HCT116 (cell line): ENCODE measurements around the gene CHID1. TPM values are rescaled to one million over a fixed set of nuclear protein-coding genes. Genes with fewer than 3 reads are reported as not detected.

Source experiments
- ATAC-seq: fragments of 200-7000 bp; cut with Tn5 transposase; 2 replicates; pipeline ENCODE4 v1.9.1; 2020; ENCODE audit warnings: mild to moderate bottlenecking, moderate library complexity
- BruUV-seq: library from RNA; stranded (reverse); fragments of 400-500 nt; replicated peaks from 2 replicates; lab custom pipeline; 2021; lab: Mats Ljungman, UMichigan
- CTCF ChIA-PET: fragments of 300-600 bp; sonication (Branson Sonifier 250); formaldehyde crosslinking; loops from one replicate; lab custom pipeline; 2021; ENCODE audit warnings: antibody characterized with exemption; lab: Charles Lee
- POLR2A ChIA-PET: fragments of 300-600, 350-600 bp; sonication (Branson Sonifier 250); formaldehyde crosslinking; loops from one replicate; lab custom pipeline; 2021; ENCODE audit warnings: antibody characterized with exemption; lab: Charles Lee
- RAD21 ChIA-PET, 2 experiments: fragments of 300-600 bp; sonication (Branson Sonifier 250); formaldehyde crosslinking; loops; one replicate each; lab custom pipeline; 2023; ENCODE audit warnings: low total read pairs in 2 of 2; ENCODE audit not compliant: uncharacterized antibody in 2 of 2, unreplicated experiment in 2 of 2, low non-redundant PET in 1 of 2; lab: Charles Lee
- DNase-seq: peaks from one replicate; pipeline ENCODE4 v3.0.0-alpha.2; 2010; ENCODE audit warnings: low read depth, low spot score
- H2AFZ ChIP-seq: fragments of 200-600 bp; shearing (Covaris generic), sonication (generic); 2 replicates; pipeline ENCODE4 v1.6.1; 2017; ENCODE audit warnings: low read depth, mixed run types, mixed read lengths, antibody characterized with exemption, low read length; ENCODE audit not compliant: poor library complexity, severe bottlenecking
- H3K27ac ChIP-seq: 2 replicates; pipeline ENCODE4 v1.5.1; 2012; ENCODE audit warnings: low read depth, low read length
- H3K27me3 ChIP-seq: fragments of 200-600 bp; sonication (generic); 2 replicates; pipeline ENCODE4 v1.6.1; 2016; ENCODE audit warnings: mixed run types, low read length, mixed read lengths; ENCODE audit not compliant: insufficient read depth
- H3K36me3 ChIP-seq, 2 experiments: fragments of 200-500 bp in 1 of 2; fragments of 200-600 bp in 1 of 2; sonication (Bioruptor generic) in 1 of 2; sonication (generic) in 1 of 2; 2 replicates each; pipeline versions ENCODE4 v1.5.1 to v1.6.1; 2014 to 2016; ENCODE audit warnings: low read length in 2 of 2, inconsistent platforms in 1 of 2, mixed read lengths in 1 of 2, mixed run types in 1 of 2; ENCODE audit not compliant: insufficient read depth in 2 of 2, control insufficient read depth in 1 of 2
- H3K4me1 ChIP-seq, 2 experiments: fragments of 200-600 bp in 1 of 2; sonication (generic) in 1 of 2; 2 replicates each; pipeline versions ENCODE4 v1.5.1 to v1.6.1; 2012 to 2017; ENCODE audit warnings: low read length in 2 of 2, inconsistent platforms in 1 of 2, mild to moderate bottlenecking in 1 of 2, mixed read lengths in 1 of 2, mixed run types in 1 of 2, moderate library complexity in 1 of 2; ENCODE audit not compliant: insufficient read depth in 2 of 2, control insufficient read depth in 1 of 2
- H3K4me2 ChIP-seq: fragments of 200-600 bp; sonication (generic); 2 replicates; pipeline ENCODE4 v1.6.1; 2017; ENCODE audit warnings: mixed run types, low read length, mixed read lengths
- H3K4me3 ChIP-seq, 2 experiments: fragments of 200-600 bp in 1 of 2; sonication (generic) in 1 of 2; replicated peaks in 1 of 2; 2 replicates each; pipeline ENCODE4 v1.5.1; 2011 to 2016; ENCODE audit warnings: low read length in 2 of 2, control low read depth in 1 of 2, low read depth in 1 of 2, mild to moderate bottlenecking in 1 of 2, mixed read lengths in 1 of 2, mixed run types in 1 of 2
- H3K79me2 ChIP-seq: fragments of 200-600 bp; sonication (generic); 2 replicates; pipeline ENCODE4 v1.6.1; 2017; ENCODE audit warnings: mild to moderate bottlenecking, mixed run types, low read length, moderate library complexity, mixed read lengths; ENCODE audit not compliant: insufficient read depth
- H3K9ac ChIP-seq: fragments of 200-600 bp; sonication (generic); 2 replicates; pipeline ENCODE4 v1.6.1; 2016; ENCODE audit warnings: low read length, mixed read lengths
- H3K9me2 ChIP-seq: fragments of 200-600 bp; sonication (generic), shearing (Covaris generic); 2 replicates; pipeline ENCODE4 v1.6.1; 2017; ENCODE audit warnings: mixed run types, mild to moderate bottlenecking, moderate library complexity; ENCODE audit not compliant: insufficient read depth
- H3K9me3 ChIP-seq, 2 experiments: fragments of 200-500 bp in 1 of 2; fragments of 200-600 bp in 1 of 2; sonication (Bioruptor generic) in 1 of 2; sonication (generic) in 1 of 2; 2 replicates each; pipeline ENCODE4 v1.6.1; 2014 to 2017; ENCODE audit warnings: low read length in 2 of 2, mixed read lengths in 2 of 2, inconsistent platforms in 1 of 2, low read depth in 1 of 2, mild to moderate bottlenecking in 1 of 2, mixed run types in 1 of 2, moderate library complexity in 1 of 2; ENCODE audit not compliant: control insufficient read depth in 1 of 2, insufficient read depth in 1 of 2
- H4K20me1 ChIP-seq: fragments of 200-600 bp; sonication (generic), shearing (Covaris generic); 2 replicates; pipeline ENCODE4 v1.6.1; 2017; ENCODE audit warnings: mixed run types, mild to moderate bottlenecking, moderate library complexity; ENCODE audit not compliant: insufficient read depth
- ATF3 ChIP-seq: IDR thresholded peaks from 2 replicates; pipeline ENCODE4 v1.6.1; 2012
- CTCF ChIP-seq, 3 experiments: fragments of 200-600 bp in 1 of 3; sonication (generic) in 1 of 3; IDR thresholded peaks in 2 of 3; conservative IDR thresholded peaks in 1 of 3; 2 replicates each; pipeline ENCODE4 v1.5.1; 2012 to 2017; ENCODE audit warnings: low read depth in 2 of 3, low read length in 2 of 3, antibody characterized with exemption in 1 of 3, borderline replicate concordance in 1 of 3, control low read depth in 1 of 3, mild to moderate bottlenecking in 1 of 3, mixed read lengths in 1 of 3, mixed run types in 1 of 3, moderate library complexity in 1 of 3; ENCODE audit not compliant: insufficient read depth in 1 of 3
- EGR1 ChIP-seq: IDR thresholded peaks from 2 replicates; pipeline ENCODE4 v1.6.1; 2012; ENCODE audit warnings: low read depth
- EZH2 ChIP-seq: fragments of 200-600 bp; sonication (generic); IDR thresholded peaks from 2 replicates; pipeline ENCODE4 v1.6.1; 2017; ENCODE audit warnings: antibody characterized with exemption, mixed run types
- EZH2phosphoT487 ChIP-seq: fragments of 200-600 bp; IDR thresholded peaks from 2 replicates; pipeline ENCODE4 v1.6.1; 2018; ENCODE audit warnings: antibody characterized with exemption, borderline replicate concordance
- FOSL1 ChIP-seq: IDR thresholded peaks from 2 replicates; pipeline ENCODE4 v1.6.1; 2012; ENCODE audit warnings: low read depth
- JUND ChIP-seq: IDR thresholded peaks from 2 replicates; pipeline ENCODE4 v1.6.1; 2012
- MAX ChIP-seq: IDR thresholded peaks from 2 replicates; pipeline ENCODE4 v1.6.1; 2012
- POLR2A ChIP-seq: IDR thresholded peaks from 2 replicates; pipeline ENCODE4 v1.7.0; 2011; ENCODE audit warnings: borderline replicate concordance; ENCODE audit not compliant: insufficient read depth, insufficient read length; ENCODE audit errors: extremely low read depth
- POLR2AphosphoS5 ChIP-seq: IDR thresholded peaks from 2 replicates; pipeline ENCODE4 v1.6.1; 2011; ENCODE audit warnings: mild to moderate bottlenecking, low read depth, low read length, moderate library complexity
- RAD21 ChIP-seq: IDR thresholded peaks from 2 replicates; pipeline ENCODE4 v1.6.1; 2012; ENCODE audit warnings: low read depth, mild to moderate bottlenecking
- REST ChIP-seq: IDR thresholded peaks from 2 replicates; pipeline ENCODE4 v1.6.1; 2012; ENCODE audit warnings: low read depth
- SIN3A ChIP-seq: IDR thresholded peaks from 2 replicates; pipeline ENCODE4 v1.6.1; 2012; ENCODE audit warnings: low read depth
- SP1 ChIP-seq: IDR thresholded peaks from 2 replicates; pipeline ENCODE4 v1.6.1; 2012; ENCODE audit warnings: low read depth
- SRF ChIP-seq: IDR thresholded peaks from 2 replicates; pipeline ENCODE4 v1.6.1; 2012; ENCODE audit warnings: low read depth
- ZFX ChIP-seq: fragments of 450-650 bp; IDR thresholded peaks from 2 replicates; pipeline ENCODE4 v1.6.1; 2017
- intact Hi-C: fragments of 100-400 bp; cut with micrococcal nuclease; formaldehyde crosslinking; loops from 2 replicates; pipeline ENCODE4 v1.10.0; 2022
- total RNA-seq: library from RNA; stranded (reverse); gene quantifications from one replicate; pipeline ENCODE4 v1.2.1, GENCODE V29; 2021; ENCODE audit not compliant: unreplicated experiment

Gene CHID1
- total RNA-seq, 1 experiment from 2014 or later: 102 TPM

GRCh38 chr11:856397-856796 is 54.2 kb downstream of the CHID1 start:
- H3K9ac ChIP-seq: no peak overlapping the region
- H3K27ac ChIP-seq: no peak overlapping the region
- no peaks in the 10 kb centered on the region for H3K27me3 ChIP-seq
- no peak overlapping the region for H2AFZ ChIP-seq
- ChIA-PET POLR2A (interaction anchor here (0.9 kb wide), 1 partner anchor 10 kb away, joined by 3 read pairs; no protein-coding TSS in a partner anchor), CTCF (interaction anchor here (0.9 to 1.8 kb wide), 5 partner anchors 8 to 22 kb away, joined by 3 to 8 read pairs (median 3); partner anchors contain the start of gene TSPAN4), RAD21 (no interaction called here)
- TF ChIP-seq CTCF (IDR thresholded peaks at IDR 0.05 in 2 of 3, conservative IDR thresholded peaks at IDR 0.05 in 1 of 3; ENCODE audit: borderline replicate concordance in 1 of 3, insufficient read depth in 1 of 3, low read depth in 2 of 3, low read length in 2 of 3) (peak in 2 of 3 experiments; percentile 25 to 27; a peak in 1 of 6 replicates), ZFX (no peak)
- no peaks in the 10 kb centered on the region for H3K9me3 ChIP-seq
- no peaks in the 10 kb centered on the region for H3K79me2 ChIP-seq
- H3K4me1 ChIP-seq: peaks cover 7 to 17% of the 10 kb centered on the region in 2 experiments
- H3K4me3 ChIP-seq: no peak overlapping the region
- no peak overlapping the region for H3K4me2 ChIP-seq
- no peaks in the 10 kb centered on the region for H3K9me2 ChIP-seq
- ATAC-seq (peak; percentile 52), DNase-seq (no peak)
- BruUV-seq: no TSS peak
- intact Hi-C loops: no loop called here
- no peaks in the 10 kb centered on the region for H4K20me1 ChIP-seq
- no peaks in the 10 kb centered on the region for H3K36me3 ChIP-seq

GRCh38 chr11:855796-856195 is 54.8 kb downstream of the CHID1 start:
- POLR2A ChIA-PET: interaction anchor here (0.9 kb wide), 1 partner anchor 10 kb away, joined by 3 read pairs; no protein-coding TSS in a partner anchor
- BruUV-seq: no TSS peak
- no peak overlapping the region for H3K4me3 ChIP-seq
- no peaks in the 10 kb centered on the region for H3K27me3 ChIP-seq
- DNase-seq (no peak), ATAC-seq (no peak)
- no peaks in the 10 kb centered on the region for H4K20me1 ChIP-seq
- intact Hi-C loops: no loop called here
- no peak overlapping the region for H3K4me2 ChIP-seq
- peaks cover 7 to 17% of the 10 kb centered on the region in 2 experiments for H3K4me1 ChIP-seq
- no peak overlapping the region for H3K9ac ChIP-seq
- no peak overlapping the region for H3K27ac ChIP-seq
- CTCF ChIA-PET: interaction anchor here (0.9 to 1.8 kb wide), 4 partner anchors 7 to 17 kb away, joined by 3 to 8 read pairs (median 5); partner anchors contain the start of gene TSPAN4
- RAD21 ChIA-PET: no interaction called here
- no peaks in the 10 kb centered on the region for H3K79me2 ChIP-seq
- H3K9me3 ChIP-seq: no peaks in the 10 kb centered on the region
- H3K9me2 ChIP-seq: no peaks in the 10 kb centered on the region
- TF ChIP-seq JUND: no peak
- TF ChIP-seq RAD21: no peak
- no peak for TF ChIP-seq REST
- no peak for TF ChIP-seq ATF3
- TF ChIP-seq POLR2A: no peak
- TF ChIP-seq EGR1: no peak
- TF ChIP-seq SRF: no peak
- TF ChIP-seq SP1: no peak
- TF ChIP-seq POLR2AphosphoS5: no peak
- TF ChIP-seq SIN3A: no peak
- no peak for TF ChIP-seq FOSL1
- no peak for TF ChIP-seq EZH2phosphoT487
- no peak for TF ChIP-seq MAX
- no peak for TF ChIP-seq ZFX
- no peak for TF ChIP-seq EZH2
- no peak overlapping the region for H2AFZ ChIP-seq
- H3K36me3 ChIP-seq: no peaks in the 10 kb centered on the region
